GM12878 (cell line): Measurements from ENCODE around the gene DSC3. TPM values are rescaled to one million over a fixed set of nuclear protein-coding genes. Genes with fewer than 3 reads are reported as not detected.
A peak's percentile ranks its signal among the peaks of the same experiment; 100 is the strongest.

Experiments
- ATAC-seq: fragments of 200-7000 bp; cut with Tn5 transposase; 3 replicates; pipeline ENCODE4 v1.9.1; 2020; ENCODE audit warnings: mild to moderate bottlenecking, moderate library complexity
- BruUV-seq: library from RNA; stranded (reverse); fragments of 400-500 nt; replicated peaks from 2 replicates; lab custom pipeline; 2021; lab: Mats Ljungman, UMichigan
- CTCF ChIA-PET: fragments of 300-600 bp; sonication (Branson Sonifier 250); formaldehyde crosslinking; extraction: SDS; loops from one replicate; lab custom pipeline; 2021; ENCODE audit warnings: inconsistent platforms; lab: Yijun Ruan, JAX
- POLR2A ChIA-PET: fragments of 350-600 bp; formaldehyde crosslinking; extraction: SDS; loops from one replicate; lab custom pipeline; 2021; ENCODE audit warnings: inconsistent platforms; lab: Charles Lee
- RAD21 ChIA-PET: fragments of 300-600 bp; sonication (Branson Sonifier 250); formaldehyde crosslinking; loops from one replicate; lab custom pipeline; 2023; ENCODE audit warnings: antibody characterized with exemption; ENCODE audit not compliant: unreplicated experiment; lab: Charles Lee
- SMC1A ChIA-PET: fragments of 300-600 bp; sonication (Branson Sonifier 250); formaldehyde crosslinking; loops from one replicate; lab custom pipeline; 2023; ENCODE audit not compliant: unreplicated experiment, uncharacterized antibody; lab: Charles Lee
- DNase-seq: peaks from one replicate; pipeline ENCODE4 v3.0.0-alpha.2; 2011; ENCODE audit warnings: low read depth, low spot score
- FAIRE-seq: peaks from 3 replicates; lab custom pipeline; 2011; peaks lifted over from hg19 to GRCh38; lab: Jason Lieb, UNC
- H2AFZ ChIP-seq: 2 replicates; pipeline ENCODE4 v1.6.0; 2011; ENCODE audit warnings: low read depth, low read length, control low read depth; ENCODE audit not compliant: control insufficient read depth
- H3K27ac ChIP-seq: 2 replicates; pipeline ENCODE4 v1.5.1; 2011; ENCODE audit warnings: control low read depth; ENCODE audit not compliant: control insufficient read depth, insufficient read depth
- H3K27me3 ChIP-seq, 2 experiments: replicated peaks in 1 of 2; 2 replicates each; pipeline versions ENCODE4 v1.6.0 to v1.6.1; 2011; ENCODE audit warnings: low read length in 1 of 2; ENCODE audit not compliant: control insufficient read depth in 2 of 2, insufficient read depth in 2 of 2
- H3K36me3 ChIP-seq, 2 experiments: 2 replicates each; pipeline ENCODE4 v1.5.1; 2011; ENCODE audit warnings: low read length in 1 of 2; ENCODE audit not compliant: control insufficient read depth in 2 of 2, insufficient read depth in 2 of 2
- H3K4me1 ChIP-seq: 2 replicates; pipeline ENCODE4 v1.6.1; 2011; ENCODE audit warnings: mild to moderate bottlenecking, low read length, moderate library complexity, mixed read lengths; ENCODE audit not compliant: control insufficient read depth, insufficient read depth
- H3K4me2 ChIP-seq: 2 replicates; pipeline ENCODE4 v1.6.0; 2011; ENCODE audit warnings: control low read depth; ENCODE audit not compliant: control insufficient read depth, insufficient read depth
- H3K4me3 ChIP-seq: fragments of 200-600 bp; sonication (generic); 2 replicates; pipeline ENCODE4 v1.5.1; 2016
- H3K79me2 ChIP-seq: 2 replicates; pipeline ENCODE4 v1.6.0; 2011; ENCODE audit warnings: low read length; ENCODE audit not compliant: control insufficient read depth, insufficient read depth
- H3K9ac ChIP-seq: 2 replicates; pipeline ENCODE4 v1.8.0; 2011; ENCODE audit warnings: low read length, control low read depth, mixed read lengths; ENCODE audit not compliant: control insufficient read depth, insufficient read depth
- H3K9me3 ChIP-seq: replicated peaks from 3 replicates; pipeline ENCODE4 v1.5.1; 2011; ENCODE audit warnings: mild to moderate bottlenecking, low read length; ENCODE audit not compliant: control insufficient read depth, insufficient read depth
- H4K20me1 ChIP-seq: 2 replicates; pipeline ENCODE4 v1.6.0; 2011; ENCODE audit not compliant: control insufficient read depth, insufficient read depth
- BACH1 ChIP-seq: fragments of 450-650 bp; IDR thresholded peaks from 2 replicates; pipeline ENCODE4 v1.6.1; 2017; ENCODE audit warnings: mild to moderate bottlenecking, borderline replicate concordance
- BHLHE40 ChIP-seq, 2 experiments: fragments of 450-650 bp in 1 of 2; IDR thresholded peaks; 2 replicates each; pipeline ENCODE4 v1.6.1; 2011 to 2017; ENCODE audit warnings: low read depth in 2 of 2, borderline replicate concordance in 1 of 2, improper control_type of control experiment in 1 of 2, low read length in 1 of 2, mild to moderate bottlenecking in 1 of 2
- CREB1 ChIP-seq: IDR thresholded peaks from 2 replicates; pipeline ENCODE4 v1.6.1; 2012; ENCODE audit warnings: low read depth, mild to moderate bottlenecking, inconsistent platforms
- CREM ChIP-seq: IDR thresholded peaks from 2 replicates; pipeline ENCODE4 v1.6.1; 2014; ENCODE audit warnings: antibody characterized with exemption, low read depth
- IKZF1 ChIP-seq: fragments of 450-650 bp; conservative IDR thresholded peaks from 2 replicates; pipeline ENCODE4 v1.6.1; 2017; ENCODE audit warnings: antibody characterized with exemption, mild to moderate bottlenecking
- IKZF2 ChIP-seq, 2 experiments: fragments of 450-650 bp; IDR thresholded peaks; 2 replicates each; pipeline ENCODE4 v1.6.1; 2017; ENCODE audit warnings: mild to moderate bottlenecking in 2 of 2, moderate library complexity in 2 of 2
- IRF5 ChIP-seq: fragments of 450-650 bp; IDR thresholded peaks from 2 replicates; pipeline ENCODE4 v1.6.1; 2017; ENCODE audit warnings: borderline replicate concordance
- JUNB ChIP-seq: IDR thresholded peaks from 2 replicates; pipeline ENCODE4 v1.6.1; 2016; ENCODE audit warnings: antibody characterized with exemption, mild to moderate bottlenecking
- RUNX3 ChIP-seq: IDR thresholded peaks from 2 replicates; pipeline ENCODE4 v1.6.1; 2012; ENCODE audit warnings: low read length, inconsistent platforms
- TCF12 ChIP-seq: IDR thresholded peaks from 2 replicates; pipeline ENCODE4 v1.6.1; 2011; ENCODE audit warnings: low read depth, mild to moderate bottlenecking, low read length
- USF1 ChIP-seq: IDR thresholded peaks from 2 replicates; pipeline ENCODE4 v1.6.1; 2011; ENCODE audit warnings: borderline replicate concordance, low read depth, mild to moderate bottlenecking, moderate library complexity, mixed read lengths, low read length; ENCODE audit not compliant: insufficient read depth; ENCODE audit errors: extremely low read length
- WGBS: methylation state at CpG from one replicate; pipeline ENCODE4 v1.1.6; 2016; ENCODE audit warnings: low lambda C conversion rate; ENCODE audit not compliant: insufficient replicate concordance, insufficient coverage; ENCODE audit errors: missing lambda C conversion rate; 5-methylcytosine and 5-hydroxymethylcytosine counted together
- in situ Hi-C: fragments of 300-500 bp; cut with MboI; formaldehyde crosslinking; loops from 9 replicates; pipeline ENCODE4 v1.14.3; 2018; ENCODE audit warnings: mixed read lengths
- intact Hi-C: fragments of 100-400 bp; cut with micrococcal nuclease; formaldehyde crosslinking; loops from one replicate; pipeline ENCODE4 v1.14.2; 2022; ENCODE audit not compliant: unreplicated experiment
- polyA plus RNA-seq, 11 experiments: library from polyadenylated mRNA; depleted of rRNA in 4 of 11; unstranded in 6 of 11; stranded (reverse) in 5 of 11; fragments of >200 nt; fragmentation: Nextera tagmentation in 4 of 11; fragmentation: Illumina TruSeq in 1 of 11; extraction: Ambion mirVana in 4 of 11; extraction: Trizol in 1 of 11; gene quantifications; 1 replicate in 1 of 11; 2 replicates in 10 of 11; pipeline versions ENCODE4 v1.2.1 to v1.2.3, GENCODE V29; 2011 to 2016; ENCODE audit warnings: inconsistent platforms in 2 of 11, missing spikeins in 2 of 11, low read depth in 1 of 11
- total RNA-seq, 4 experiments: library from RNA; depleted of rRNA in 3 of 4; stranded (reverse); fragments of >200 nt in 3 of 4; fragmentation: Illumina TruSeq in 1 of 4; extraction: Trizol in 1 of 4; gene quantifications; 2 replicates each; pipeline versions ENCODE4 v1.2.1 to v1.2.3, GENCODE V29; 2013 to 2021

DSC3 gene
- total and polyA plus RNA-seq, 10 of the 15 experiments (the other 5 are each of a cell fraction or from before 2014, with no cell fraction given), result 0.01 to 2.9 (median 1.6) TPM

DNA sequence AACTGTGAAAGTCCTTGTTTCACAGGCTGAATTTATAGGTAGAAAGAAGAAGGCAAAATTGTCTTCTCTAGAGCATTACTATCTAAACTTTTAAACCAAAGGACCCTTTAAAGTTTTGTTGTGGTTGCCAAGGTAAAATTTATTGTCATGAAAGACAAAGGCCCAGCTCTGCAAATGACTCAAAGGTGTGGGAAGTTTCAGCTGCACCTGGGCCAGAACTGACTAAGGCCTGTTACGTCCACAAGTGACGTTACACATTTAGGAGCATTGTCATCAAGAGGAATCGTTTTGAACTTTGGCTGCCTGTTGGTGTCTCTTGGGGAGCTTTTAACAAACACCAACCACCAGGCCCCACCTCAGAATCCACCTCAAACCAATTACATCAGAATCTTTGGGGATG lies 8.1 kb upstream of the DSC3 start:
- CTCF ChIA-PET, result no interaction called here
- H3K9ac ChIP-seq, result no peak overlapping the region
- TF ChIP-seq IKZF1 (no peak), CREB1 (peak; percentile 84; the same call in 1 of the 2 replicates), CREM (peak; percentile 41; the same call in 1 of the 2 replicates), TCF12 (0 out of 2 replicates have a peak, but pooled peaks have one; percentile 14), USF1 (no peak), IKZF2 (IDR thresholded peaks at IDR 0.05) (no peak), BHLHE40 (IDR thresholded peaks at IDR 0.05; ENCODE audit: borderline replicate concordance in 1 of 2, low read depth in 2 of 2, low read length in 1 of 2) (no peak), RUNX3 (0 out of 2 replicates have a peak, but pooled peaks have one; percentile 22), JUNB (peak; percentile 52), BACH1 (no peak), IRF5 (no peak)

More for the DNA sequence above, 8.1 kb upstream of the DSC3 start:
- ATAC-seq (no peak), DNase-seq (no peak), FAIRE-seq (no peak)
- no peaks in the 10 kb centered on the region for H3K4me1 ChIP-seq
- no peaks in the 10 kb centered on the region for H3K79me2 ChIP-seq
- SMC1A ChIA-PET, result no interaction called here
- POLR2A ChIA-PET, result no interaction called here
- 7% methylated on average over 3 of the region's 3 CpGs for WGBS
- H2AFZ ChIP-seq, result no peak overlapping the region
- H3K4me2 ChIP-seq, result no peak overlapping the region
- no peaks in the 10 kb centered on the region for H3K27me3 ChIP-seq
- no peak overlapping the region for H3K4me3 ChIP-seq
- H3K9me3 ChIP-seq, result peaks cover 1% of the 10 kb centered on the region; the same call in 1 of the 3 replicates
- intact Hi-C loops, result no loop called here
- no peaks in the 10 kb centered on the region for H4K20me1 ChIP-seq
- in situ Hi-C loops, result no loop called here
- no peaks in the 10 kb centered on the region for H3K36me3 ChIP-seq
- no peak overlapping the region for H3K27ac ChIP-seq
- BruUV-seq, result no TSS peak
- RAD21 ChIA-PET, result no interaction called here
